ENCODE results near the gene PSMD11.

PSMD11 gene

DNA sequence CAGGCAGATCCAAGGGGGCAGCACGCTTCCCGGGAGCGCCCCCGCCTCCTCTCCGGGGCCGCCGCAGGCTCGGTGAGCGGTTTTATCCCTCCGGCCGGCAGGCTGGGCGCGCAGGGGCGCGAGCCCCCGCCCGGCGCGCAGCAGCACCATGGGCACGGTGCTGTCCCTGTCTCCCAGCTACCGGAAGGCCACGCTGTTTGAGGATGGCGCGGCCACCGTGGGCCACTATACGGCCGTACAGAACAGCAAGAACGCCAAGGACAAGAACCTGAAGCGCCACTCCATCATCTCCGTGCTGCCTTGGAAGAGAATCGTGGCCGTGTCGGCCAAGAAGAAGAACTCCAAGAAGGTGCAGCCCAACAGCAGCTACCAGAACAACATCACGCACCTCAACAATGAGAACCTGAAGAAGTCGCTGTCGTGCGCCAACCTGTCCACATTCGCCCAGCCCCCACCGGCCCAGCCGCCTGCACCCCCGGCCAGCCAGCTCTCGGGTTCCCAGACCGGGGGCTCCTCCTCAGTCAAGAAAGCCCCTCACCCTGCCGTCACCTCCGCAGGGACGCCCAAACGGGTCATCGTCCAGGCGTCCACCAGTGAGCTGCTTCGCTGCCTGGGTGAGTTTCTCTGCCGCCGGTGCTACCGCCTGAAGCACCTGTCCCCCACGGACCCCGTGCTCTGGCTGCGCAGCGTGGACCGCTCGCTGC is 43.3 kb downstream of the PSMD11 start (continued):
- TF ChIP-seq, protein P1, sequence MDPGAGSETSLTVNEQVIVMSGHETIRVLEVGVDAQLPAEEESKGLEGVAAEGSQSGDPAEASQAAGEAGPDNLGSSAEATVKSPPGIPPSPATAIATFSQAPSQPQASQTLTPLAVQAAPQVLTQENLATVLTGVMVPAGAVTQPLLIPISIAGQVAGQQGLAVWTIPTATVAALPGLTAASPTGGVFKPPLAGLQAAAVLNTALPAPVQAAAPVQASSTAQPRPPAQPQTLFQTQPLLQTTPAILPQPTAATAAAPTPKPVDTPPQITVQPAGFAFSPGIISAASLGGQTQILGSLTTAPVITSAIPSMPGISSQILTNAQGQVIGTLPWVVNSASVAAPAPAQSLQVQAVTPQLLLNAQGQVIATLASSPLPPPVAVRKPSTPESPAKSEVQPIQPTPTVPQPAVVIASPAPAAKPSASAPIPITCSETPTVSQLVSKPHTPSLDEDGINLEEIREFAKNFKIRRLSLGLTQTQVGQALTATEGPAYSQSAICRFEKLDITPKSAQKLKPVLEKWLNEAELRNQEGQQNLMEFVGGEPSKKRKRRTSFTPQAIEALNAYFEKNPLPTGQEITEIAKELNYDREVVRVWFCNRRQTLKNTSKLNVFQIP (CRISPR knock-in tag; IDR thresholded peaks at IDR 0.05; ENCODE audit: borderline replicate concordance, low read depth): no peak
- no peak for TF ChIP-seq ARNTL (CRISPR knock-in tag; IDR thresholded peaks at IDR 0.05; ENCODE audit: borderline replicate concordance, low read depth)
- TF ChIP-seq OSR1 (CRISPR knock-in tag; IDR thresholded peaks at IDR 0.05): no peak
- no peak for TF ChIP-seq ISL1 (CRISPR knock-in tag; IDR thresholded peaks at IDR 0.05)
- TF ChIP-seq, protein P2, sequence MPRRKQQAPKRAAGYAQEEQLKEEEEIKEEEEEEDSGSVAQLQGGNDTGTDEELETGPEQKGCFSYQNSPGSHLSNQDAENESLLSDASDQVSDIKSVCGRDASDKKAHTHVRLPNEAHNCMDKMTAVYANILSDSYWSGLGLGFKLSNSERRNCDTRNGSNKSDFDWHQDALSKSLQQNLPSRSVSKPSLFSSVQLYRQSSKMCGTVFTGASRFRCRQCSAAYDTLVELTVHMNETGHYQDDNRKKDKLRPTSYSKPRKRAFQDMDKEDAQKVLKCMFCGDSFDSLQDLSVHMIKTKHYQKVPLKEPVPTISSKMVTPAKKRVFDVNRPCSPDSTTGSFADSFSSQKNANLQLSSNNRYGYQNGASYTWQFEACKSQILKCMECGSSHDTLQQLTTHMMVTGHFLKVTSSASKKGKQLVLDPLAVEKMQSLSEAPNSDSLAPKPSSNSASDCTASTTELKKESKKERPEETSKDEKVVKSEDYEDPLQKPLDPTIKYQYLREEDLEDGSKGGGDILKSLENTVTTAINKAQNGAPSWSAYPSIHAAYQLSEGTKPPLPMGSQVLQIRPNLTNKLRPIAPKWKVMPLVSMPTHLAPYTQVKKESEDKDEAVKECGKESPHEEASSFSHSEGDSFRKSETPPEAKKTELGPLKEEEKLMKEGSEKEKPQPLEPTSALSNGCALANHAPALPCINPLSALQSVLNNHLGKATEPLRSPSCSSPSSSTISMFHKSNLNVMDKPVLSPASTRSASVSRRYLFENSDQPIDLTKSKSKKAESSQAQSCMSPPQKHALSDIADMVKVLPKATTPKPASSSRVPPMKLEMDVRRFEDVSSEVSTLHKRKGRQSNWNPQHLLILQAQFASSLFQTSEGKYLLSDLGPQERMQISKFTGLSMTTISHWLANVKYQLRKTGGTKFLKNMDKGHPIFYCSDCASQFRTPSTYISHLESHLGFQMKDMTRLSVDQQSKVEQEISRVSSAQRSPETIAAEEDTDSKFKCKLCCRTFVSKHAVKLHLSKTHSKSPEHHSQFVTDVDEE (CRISPR knock-in tag; IDR thresholded peaks at IDR 0.05): no peak
- TF ChIP-seq ZFP30 (CRISPR knock-in tag; IDR thresholded peaks at IDR 0.05): no peak
- TF ChIP-seq TOX (CRISPR knock-in tag; IDR thresholded peaks at IDR 0.05; ENCODE audit: borderline replicate concordance): no peak
- no peak for TF ChIP-seq TCF4 (CRISPR knock-in tag; IDR thresholded peaks at IDR 0.05; ENCODE audit: borderline replicate concordance)
- no peak for TF ChIP-seq ZNF565 (CRISPR knock-in tag; conservative IDR thresholded peaks at IDR 0.05; ENCODE audit: low read depth)

DNA sequence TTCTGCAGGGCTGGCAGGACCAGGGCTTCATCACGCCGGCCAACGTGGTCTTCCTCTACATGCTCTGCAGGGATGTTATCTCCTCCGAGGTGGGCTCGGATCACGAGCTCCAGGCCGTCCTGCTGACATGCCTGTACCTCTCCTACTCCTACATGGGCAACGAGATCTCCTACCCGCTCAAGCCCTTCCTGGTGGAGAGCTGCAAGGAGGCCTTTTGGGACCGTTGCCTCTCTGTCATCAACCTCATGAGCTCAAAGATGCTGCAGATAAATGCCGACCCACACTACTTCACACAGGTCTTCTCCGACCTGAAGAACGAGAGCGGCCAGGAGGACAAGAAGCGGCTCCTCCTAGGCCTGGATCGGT is 43.9 kb downstream of the PSMD11 start:
- TF ChIP-seq CSDC2 (CRISPR knock-in tag; IDR thresholded peaks at IDR 0.05) (no peak), BACH2 (CRISPR knock-in tag; IDR thresholded peaks at IDR 0.05; ENCODE audit: borderline replicate concordance) (no peak), OSR1 (CRISPR knock-in tag; IDR thresholded peaks at IDR 0.05) (no peak), ZNF565 (CRISPR knock-in tag; conservative IDR thresholded peaks at IDR 0.05; ENCODE audit: low read depth) (no peak), TCF4 (CRISPR knock-in tag; IDR thresholded peaks at IDR 0.05; ENCODE audit: borderline replicate concordance) (no peak), RARB (CRISPR knock-in tag; IDR thresholded peaks at IDR 0.05) (no peak), PPARA (CRISPR knock-in tag; IDR thresholded peaks at IDR 0.05; ENCODE audit: borderline replicate concordance) (no peak), ZNF70 (CRISPR knock-in tag; IDR thresholded peaks at IDR 0.05) (no peak), ISL1 (CRISPR knock-in tag; IDR thresholded peaks at IDR 0.05) (no peak), ZFP3 (CRISPR knock-in tag; IDR thresholded peaks at IDR 0.05) (no peak), GLIS3 (CRISPR knock-in tag; IDR thresholded peaks at IDR 0.05) (no peak), SNAI2 (CRISPR knock-in tag; IDR thresholded peaks at IDR 0.05) (no peak), ARNTL (CRISPR knock-in tag; IDR thresholded peaks at IDR 0.05; ENCODE audit: borderline replicate concordance, low read depth) (no peak), ZC3H10 (CRISPR knock-in tag; IDR thresholded peaks at IDR 0.05) (no peak), ZFP30 (CRISPR knock-in tag; IDR thresholded peaks at IDR 0.05) (no peak)
- TF ChIP-seq, protein P1 (CRISPR knock-in tag; IDR thresholded peaks at IDR 0.05; ENCODE audit: borderline replicate concordance, low read depth): no peak
- TF ChIP-seq, protein P3, sequence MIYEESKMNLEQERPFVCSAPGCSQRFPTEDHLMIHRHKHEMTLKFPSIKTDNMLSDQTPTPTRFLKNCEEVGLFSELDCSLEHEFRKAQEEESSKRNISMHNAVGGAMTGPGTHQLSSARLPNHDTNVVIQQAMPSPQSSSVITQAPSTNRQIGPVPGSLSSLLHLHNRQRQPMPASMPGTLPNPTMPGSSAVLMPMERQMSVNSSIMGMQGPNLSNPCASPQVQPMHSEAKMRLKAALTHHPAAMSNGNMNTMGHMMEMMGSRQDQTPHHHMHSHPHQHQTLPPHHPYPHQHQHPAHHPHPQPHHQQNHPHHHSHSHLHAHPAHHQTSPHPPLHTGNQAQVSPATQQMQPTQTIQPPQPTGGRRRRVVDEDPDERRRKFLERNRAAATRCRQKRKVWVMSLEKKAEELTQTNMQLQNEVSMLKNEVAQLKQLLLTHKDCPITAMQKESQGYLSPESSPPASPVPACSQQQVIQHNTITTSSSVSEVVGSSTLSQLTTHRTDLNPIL (CRISPR knock-in tag; IDR thresholded peaks at IDR 0.05; ENCODE audit: low read depth): no peak
- TF ChIP-seq, protein P2 (CRISPR knock-in tag; IDR thresholded peaks at IDR 0.05): no peak
- TF ChIP-seq, protein P4, sequence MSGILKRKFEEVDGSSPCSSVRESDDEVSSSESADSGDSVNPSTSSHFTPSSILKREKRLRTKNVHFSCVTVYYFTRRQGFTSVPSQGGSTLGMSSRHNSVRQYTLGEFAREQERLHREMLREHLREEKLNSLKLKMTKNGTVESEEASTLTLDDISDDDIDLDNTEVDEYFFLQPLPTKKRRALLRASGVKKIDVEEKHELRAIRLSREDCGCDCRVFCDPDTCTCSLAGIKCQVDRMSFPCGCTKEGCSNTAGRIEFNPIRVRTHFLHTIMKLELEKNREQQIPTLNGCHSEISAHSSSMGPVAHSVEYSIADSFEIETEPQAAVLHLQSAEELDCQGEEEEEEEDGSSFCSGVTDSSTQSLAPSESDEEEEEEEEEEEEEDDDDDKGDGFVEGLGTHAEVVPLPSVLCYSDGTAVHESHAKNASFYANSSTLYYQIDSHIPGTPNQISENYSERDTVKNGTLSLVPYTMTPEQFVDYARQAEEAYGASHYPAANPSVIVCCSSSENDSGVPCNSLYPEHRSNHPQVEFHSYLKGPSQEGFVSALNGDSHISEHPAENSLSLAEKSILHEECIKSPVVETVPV (CRISPR knock-in tag; IDR thresholded peaks at IDR 0.05): no peak
- TF ChIP-seq, protein P5, sequence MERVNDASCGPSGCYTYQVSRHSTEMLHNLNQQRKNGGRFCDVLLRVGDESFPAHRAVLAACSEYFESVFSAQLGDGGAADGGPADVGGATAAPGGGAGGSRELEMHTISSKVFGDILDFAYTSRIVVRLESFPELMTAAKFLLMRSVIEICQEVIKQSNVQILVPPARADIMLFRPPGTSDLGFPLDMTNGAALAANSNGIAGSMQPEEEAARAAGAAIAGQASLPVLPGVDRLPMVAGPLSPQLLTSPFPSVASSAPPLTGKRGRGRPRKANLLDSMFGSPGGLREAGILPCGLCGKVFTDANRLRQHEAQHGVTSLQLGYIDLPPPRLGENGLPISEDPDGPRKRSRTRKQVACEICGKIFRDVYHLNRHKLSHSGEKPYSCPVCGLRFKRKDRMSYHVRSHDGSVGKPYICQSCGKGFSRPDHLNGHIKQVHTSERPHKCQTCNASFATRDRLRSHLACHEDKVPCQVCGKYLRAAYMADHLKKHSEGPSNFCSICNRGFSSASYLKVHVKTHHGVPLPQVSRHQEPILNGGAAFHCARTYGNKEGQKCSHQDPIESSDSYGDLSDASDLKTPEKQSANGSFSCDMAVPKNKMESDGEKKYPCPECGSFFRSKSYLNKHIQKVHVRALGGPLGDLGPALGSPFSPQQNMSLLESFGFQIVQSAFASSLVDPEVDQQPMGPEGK (CRISPR knock-in tag; IDR thresholded peaks at IDR 0.05; ENCODE audit: borderline replicate concordance): no peak
- no peak for ATAC-seq
